Smooth muscle cell (in vitro differentiated cells): ENCODE data around the gene ADARB1. TPM values are rescaled to one million over a fixed set of nuclear protein-coding genes. Genes with fewer than 3 reads are reported as not detected.

Experiments
- DNase-seq: peaks from one replicate; lab custom pipeline; 2025; ENCODE audit not compliant: unreplicated experiment; lab: John Stamatoyannopoulos, UW
- H2AFZ ChIP-seq: fragments of 200-600 bp; sonication (generic); 2 replicates; pipeline ENCODE4 v1.6.0; 2016; ENCODE audit warnings: antibody characterized with exemption, low read depth, mild to moderate bottlenecking
- H3F3A ChIP-seq: fragments of 200-600 bp; sonication (generic); 2 replicates; pipeline ENCODE4 v1.6.0; 2017; ENCODE audit warnings: antibody characterized with exemption, low read depth
- H3K27ac ChIP-seq: fragments of 200-600 bp; sonication (generic); 2 replicates; pipeline ENCODE4 v1.5.1; 2016; ENCODE audit warnings: low read depth, mild to moderate bottlenecking
- H3K27me3 ChIP-seq: fragments of 200-600 bp; sonication (generic); 2 replicates; pipeline ENCODE4 v1.6.1; 2016; ENCODE audit warnings: low read depth, mild to moderate bottlenecking
- H3K36me3 ChIP-seq: fragments of 200-600 bp; sonication (generic); 2 replicates; pipeline ENCODE4 v1.5.1; 2016; ENCODE audit warnings: low read depth
- H3K4me1 ChIP-seq: fragments of 200-600 bp; sonication (generic); 2 replicates; pipeline ENCODE4 v1.5.1; 2016; ENCODE audit warnings: low read depth
- H3K4me2 ChIP-seq: fragments of 200-600 bp; sonication (generic); 2 replicates; pipeline ENCODE4 v1.6.0; 2016; ENCODE audit warnings: mild to moderate bottlenecking
- H3K4me3 ChIP-seq: fragments of 200-600 bp; sonication (generic); 2 replicates; pipeline ENCODE4 v1.5.1; 2016; ENCODE audit warnings: mild to moderate bottlenecking
- H3K79me2 ChIP-seq: fragments of 200-600 bp; sonication (generic); 2 replicates; pipeline ENCODE4 v1.6.0; 2016; ENCODE audit warnings: low read depth, mild to moderate bottlenecking
- H3K9ac ChIP-seq: fragments of 200-600 bp; sonication (generic); 2 replicates; pipeline ENCODE4 v1.6.0; 2016; ENCODE audit warnings: low read depth
- H3K9me3 ChIP-seq: fragments of 200-600 bp; sonication (generic); replicated peaks from 2 replicates; pipeline ENCODE4 v1.5.1; 2016; ENCODE audit warnings: low read depth
- H4K20me1 ChIP-seq: fragments of 200-600 bp; sonication (generic); 2 replicates; pipeline ENCODE4 v1.6.0; 2016; ENCODE audit warnings: low read depth
- CTCF ChIP-seq: fragments of 200-600 bp; sonication (generic); IDR thresholded peaks from 2 replicates; pipeline ENCODE4 v1.5.1; 2017; ENCODE audit warnings: borderline replicate concordance, mild to moderate bottlenecking, antibody characterized with exemption; ENCODE audit not compliant: insufficient read depth, poor library complexity, severe bottlenecking
- WGBS: methylation state at CpG from one replicate; pipeline ENCODE4 v1.1.7; 2016; ENCODE audit warnings: low lambda C conversion rate; 5-methylcytosine and 5-hydroxymethylcytosine counted together
- polyA plus RNA-seq: library from polyadenylated mRNA; unstranded; fragments of >200 nt; fragmentation: Nextera tagmentation; extraction: Ambion mirVana; gene quantifications from 2 replicates; pipeline ENCODE4 v1.2.1, GENCODE V29; 2016
- total RNA-seq: library from RNA; depleted of rRNA; stranded (reverse); fragments of >200 nt; gene quantifications from 2 replicates; pipeline ENCODE4 v1.2.3, GENCODE V29; 2014

Gene ADARB1
- total and polyA plus RNA-seq, 2 experiments from 2014 or later = 25.6 to 28.9 TPM

DNA sequence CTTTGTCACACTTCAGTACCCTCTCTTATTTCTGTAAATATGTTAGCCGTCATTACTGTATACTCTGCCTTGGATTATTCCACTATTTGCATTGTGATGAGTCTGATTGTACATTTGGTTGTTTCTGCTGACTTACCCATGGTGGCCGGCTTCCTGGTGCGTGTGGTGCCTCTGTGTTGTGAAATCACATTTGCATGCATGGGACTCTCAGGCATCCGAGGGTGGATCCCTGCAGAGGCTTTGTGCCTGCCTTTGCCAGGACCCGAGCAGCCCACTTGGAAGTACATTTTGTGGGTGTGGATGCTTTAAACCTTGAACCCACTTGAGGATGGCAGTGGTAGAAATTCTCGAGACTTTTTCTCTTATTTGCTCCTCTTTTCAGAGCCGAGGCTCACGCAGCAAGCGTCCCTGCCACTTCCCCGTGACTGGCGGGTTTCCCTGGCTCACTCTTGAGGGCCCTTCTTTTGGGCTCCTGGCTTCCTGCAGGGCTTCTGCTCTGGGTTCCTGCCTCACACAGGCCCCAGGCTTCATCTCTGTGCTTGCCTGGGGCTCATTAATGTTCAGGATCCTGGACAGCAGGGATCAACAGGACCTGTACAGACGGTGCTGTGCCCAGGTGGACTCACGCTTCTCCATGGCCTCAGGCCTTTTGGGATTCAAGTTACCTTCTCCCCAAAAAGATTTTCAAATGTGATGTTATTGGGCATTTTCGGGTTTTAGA lies 176.7 kb downstream of the ADARB1 start:
- H3F3A ChIP-seq = no peaks in the 10 kb centered on the region
- H3K27ac ChIP-seq = no peak overlapping the region
- no peaks in the 10 kb centered on the region for H3K4me1 ChIP-seq
- no peak overlapping the region for H2AFZ ChIP-seq
- H3K79me2 ChIP-seq = no peaks in the 10 kb centered on the region
- H3K9me3 ChIP-seq = no peaks in the 10 kb centered on the region
- no peaks in the 10 kb centered on the region for H4K20me1 ChIP-seq
- no peak for DNase-seq
- no peak overlapping the region for H3K4me3 ChIP-seq
- WGBS = 95% methylated on average over 14 of the region's 14 CpGs
- no peaks in the 10 kb centered on the region for H3K36me3 ChIP-seq
- H3K9ac ChIP-seq = no peak overlapping the region
- TF ChIP-seq CTCF = no peak
- peaks cover 9% of the 10 kb centered on the region for H3K27me3 ChIP-seq
- H3K4me2 ChIP-seq = no peak overlapping the region

DNA sequence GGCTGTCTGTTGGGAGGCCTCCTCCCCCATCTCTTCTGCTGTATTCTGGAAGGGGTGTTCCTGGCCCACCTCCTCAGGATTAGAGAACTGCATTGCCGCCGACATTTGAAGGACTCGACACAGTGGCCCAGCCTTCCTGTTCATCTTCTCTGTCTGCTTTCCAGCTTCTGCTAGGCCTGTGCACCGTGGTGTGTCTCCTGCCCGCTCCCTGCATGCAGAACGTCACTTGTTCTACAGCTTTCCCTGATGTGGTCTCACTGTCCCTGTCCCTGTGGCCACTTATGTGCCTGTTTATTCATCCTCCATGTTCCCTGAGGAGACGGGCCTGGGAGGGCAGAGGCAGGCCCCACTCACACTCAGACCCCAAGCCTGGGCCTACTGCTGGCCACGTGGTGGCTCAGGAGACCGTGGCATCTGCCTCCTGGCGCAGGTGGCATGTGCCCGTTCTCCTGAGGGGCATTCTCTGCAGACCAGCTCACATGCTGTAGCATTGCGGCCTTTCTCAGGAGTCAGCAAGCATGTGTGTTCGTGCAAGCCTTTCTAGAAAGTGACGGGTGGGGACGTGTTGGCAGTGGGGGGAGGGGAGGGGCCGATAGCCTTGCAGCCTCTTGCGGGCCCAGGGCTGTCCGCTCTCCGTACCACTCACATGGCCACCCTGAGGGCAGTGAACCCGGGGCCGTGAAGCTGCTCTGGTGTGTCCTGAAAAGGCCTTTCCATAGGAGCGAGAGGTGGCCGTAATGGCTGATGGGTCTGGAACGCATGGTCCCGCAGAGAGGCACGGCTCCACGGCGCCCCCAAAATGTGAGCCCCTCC lies 177.5 kb downstream of the ADARB1 start:
- Histone ChIP-seq H3K9ac (no peak overlapping the region), H3K27ac (no peak overlapping the region), H3F3A (no peaks in the 10 kb centered on the region), H3K36me3 (no peaks in the 10 kb centered on the region), H3K4me2 (no peak overlapping the region), H3K4me3 (no peak overlapping the region), H2AFZ (no peak overlapping the region), H3K9me3 (no peaks in the 10 kb centered on the region), H3K79me2 (no peaks in the 10 kb centered on the region), H3K27me3 (peaks cover 9% of the 10 kb centered on the region), H4K20me1 (no peaks in the 10 kb centered on the region), H3K4me1 (peaks cover 4% of the 10 kb centered on the region)
- no peak for TF ChIP-seq CTCF
- no peak for DNase-seq
- 94% methylated on average over 27 of the region's 28 CpGs for WGBS

GRCh38 chr21:45252448-45252925 lies 178.1 kb downstream of the ADARB1 start:
- 96% methylated on average over 13 of the region's 13 CpGs for WGBS
- peaks cover 9% of the 10 kb centered on the region for H3K27me3 ChIP-seq

More at GRCh38 chr21:45252448-45252925, 178.1 kb downstream of the ADARB1 start:
- Histone ChIP-seq H3K36me3 (no peaks in the 10 kb centered on the region), H3K79me2 (no peaks in the 10 kb centered on the region), H3K9ac (no peak overlapping the region), H3K27ac (no peak overlapping the region), H3F3A (no peaks in the 10 kb centered on the region), H3K4me2 (no peak overlapping the region), H3K4me1 (peaks cover 9% of the 10 kb centered on the region), H4K20me1 (no peaks in the 10 kb centered on the region), H3K4me3 (no peak overlapping the region), H2AFZ (no peak overlapping the region), H3K9me3 (no peaks in the 10 kb centered on the region)
- TF ChIP-seq CTCF = no peak
- no peak for DNase-seq
